HG03571 (cell line): ENCODE measurements around the gene FLT4.

Source experiments
- ATAC-seq: cut with Tn5 transposase; IDR thresholded peaks from one replicate; pipeline ENCODE4 v1.9.1; 2021; ENCODE audit not compliant: unreplicated experiment

FLT4 gene

GRCh38 chr5:180628211-180628610 lies 21.2 kb downstream of the FLT4 start:
- no peak for ATAC-seq

- ATAC-seq = no peak
Measured at GRCh38 chr5:180627386-180628120, 21.8 kb downstream of the FLT4 start.

GRCh38 chr5:180626661-180627385 lies 22.6 kb downstream of the FLT4 start:
- ATAC-seq = no peak

- no peak for ATAC-seq
Measured at GRCh38 chr5:180625791-180626660, 23.4 kb downstream of the FLT4 start.

GRCh38 chr5:180625125-180625790 lies 24.1 kb downstream of the FLT4 start:
- no peak for ATAC-seq

- ATAC-seq = no peak
Measured at GRCh38 chr5:180624587-180624986, 24.8 kb downstream of the FLT4 start.

GRCh38 chr5:180623844-180624243 lies 25.6 kb downstream of the FLT4 start:
- ATAC-seq = no peak

GRCh38 chr5:180623411-180623834 lies 26.0 kb downstream of the FLT4 start:
- ATAC-seq = no peak

- no peak for ATAC-seq
Measured at GRCh38 chr5:180622910-180623309, 26.5 kb downstream of the FLT4 start.

- ATAC-seq = no peak
Measured at GRCh38 chr5:180621311-180621710, 28.1 kb downstream of the FLT4 start.

GRCh38 chr5:180620014-180620413 lies 29.4 kb downstream of the FLT4 start:
- ATAC-seq = no peak

- ATAC-seq = no peak
Measured at GRCh38 chr5:180619563-180619915, 29.9 kb downstream of the FLT4 start.

- ATAC-seq = no peak
Measured at GRCh38 chr5:180618829-180619562, 30.4 kb downstream of the FLT4 start.

GRCh38 chr5:180618487-180618828 lies 30.9 kb downstream of the FLT4 start:
- no peak for ATAC-seq

- no peak for ATAC-seq
Measured at GRCh38 chr5:180613814-180614188, 35.6 kb downstream of the FLT4 start.

- ATAC-seq = no peak
Measured at GRCh38 chr5:180613188-180613813, 36.1 kb downstream of the FLT4 start.

GRCh38 chr5:180612683-180613082 lies 36.7 kb downstream of the FLT4 start:
- ATAC-seq = no peak

- no peak for ATAC-seq
Measured at GRCh38 chr5:180611140-180611850, 38.1 kb downstream of the FLT4 start.

GRCh38 chr5:180609817-180610550 lies 39.4 kb downstream of the FLT4 start:
- ATAC-seq = no peak
